Measurements from ENCODE around the gene PCBP3.

Gene PCBP3

GRCh38 chr21:45769896-45770295 is 126.4 kb downstream of the PCBP3 start:
- Histone ChIP-seq H3K9ac (no peak overlapping the region), H2AFZ (ENCODE audit: low read depth) (no peak overlapping the region), H3K4me2 (no peak overlapping the region), H3K79me2 (ENCODE audit: insufficient read depth, low read depth) (no peaks in the 10 kb centered on the region), H4K20me1 (ENCODE audit: insufficient read depth) (no peaks in the 10 kb centered on the region), H3K27ac (no peak overlapping the region), H3K27me3 (ENCODE audit: insufficient read depth, low read depth) (peaks cover 8% of the 10 kb centered on the region; the same call in 1 of the 2 replicates), H3K4me1 (ENCODE audit: low read depth, poor library complexity, severe bottlenecking) (no peaks in the 10 kb centered on the region), H3K36me3 (ENCODE audit: insufficient read depth) (0 out of 2 replicates have a peak, but pooled peaks cover 2% of the 10 kb centered on the region), H3K4me3 (IDR thresholded peaks at IDR 0.05; ENCODE audit: insufficient read depth, low read depth, low read length) (no peak overlapping the region)
- no peak for TF ChIP-seq CTCF (conservative IDR thresholded peaks at IDR 0.05; ENCODE audit: low read depth, low read length)

- no peak overlapping the region for H3K4me3 ChIP-seq (IDR thresholded peaks at IDR 0.05; ENCODE audit: insufficient read depth, low read depth, low read length)
- no peaks in the 10 kb centered on the region for H4K20me1 ChIP-seq (ENCODE audit: insufficient read depth)
- TF ChIP-seq CTCF (conservative IDR thresholded peaks at IDR 0.05; ENCODE audit: low read depth, low read length), result no peak
- no peak overlapping the region for H3K4me2 ChIP-seq
- 0 out of 2 replicates have a peak, but pooled peaks cover 2% of the 10 kb centered on the region for H3K36me3 ChIP-seq (ENCODE audit: insufficient read depth)
- H3K27ac ChIP-seq, result no peak overlapping the region
- H2AFZ ChIP-seq (ENCODE audit: low read depth), result no peak overlapping the region
- no peaks in the 10 kb centered on the region for H3K79me2 ChIP-seq (ENCODE audit: insufficient read depth, low read depth)
- H3K4me1 ChIP-seq (ENCODE audit: low read depth, poor library complexity, severe bottlenecking), result no peaks in the 10 kb centered on the region
- no peak overlapping the region for H3K9ac ChIP-seq
- H3K27me3 ChIP-seq (ENCODE audit: insufficient read depth, low read depth), result peaks cover 17% of the 10 kb centered on the region; the same call in 1 of the 2 replicates
These were observed 128.7 kb downstream of the PCBP3 start for GRCh38 chr21:45772180-45772579.

GRCh38 chr21:45774291-45774690 is 130.8 kb downstream of the PCBP3 start:
- no peak overlapping the region for H3K27ac ChIP-seq
- H3K4me3 ChIP-seq (IDR thresholded peaks at IDR 0.05; ENCODE audit: insufficient read depth, low read depth, low read length), result no peak overlapping the region
- TF ChIP-seq CTCF (conservative IDR thresholded peaks at IDR 0.05; ENCODE audit: low read depth, low read length), result no peak
- H2AFZ ChIP-seq (ENCODE audit: low read depth), result no peak overlapping the region
- no peaks in the 10 kb centered on the region for H3K36me3 ChIP-seq (ENCODE audit: insufficient read depth)
- H3K4me1 ChIP-seq (ENCODE audit: low read depth, poor library complexity, severe bottlenecking), result no peaks in the 10 kb centered on the region
- H3K4me2 ChIP-seq, result no peak overlapping the region
- H3K9ac ChIP-seq, result no peak overlapping the region
- no peaks in the 10 kb centered on the region for H4K20me1 ChIP-seq (ENCODE audit: insufficient read depth)
- peaks cover 17% of the 10 kb centered on the region; the same call in 1 of the 2 replicates for H3K27me3 ChIP-seq (ENCODE audit: insufficient read depth, low read depth)
- no peaks in the 10 kb centered on the region for H3K79me2 ChIP-seq (ENCODE audit: insufficient read depth, low read depth)

- H3K27ac ChIP-seq, result no peak overlapping the region
- no peaks in the 10 kb centered on the region for H3K79me2 ChIP-seq (ENCODE audit: insufficient read depth, low read depth)
- H3K4me2 ChIP-seq, result no peak overlapping the region
- H3K4me1 ChIP-seq (ENCODE audit: low read depth, poor library complexity, severe bottlenecking), result no peaks in the 10 kb centered on the region
- H3K36me3 ChIP-seq (ENCODE audit: insufficient read depth), result no peaks in the 10 kb centered on the region
- H3K27me3 ChIP-seq (ENCODE audit: insufficient read depth, low read depth), result peaks cover 24% of the 10 kb centered on the region; the same call in 1 of the 2 replicates
- TF ChIP-seq CTCF (conservative IDR thresholded peaks at IDR 0.05; ENCODE audit: low read depth, low read length), result no peak
- no peaks in the 10 kb centered on the region for H4K20me1 ChIP-seq (ENCODE audit: insufficient read depth)
- no peak overlapping the region for H3K9ac ChIP-seq
- no peak overlapping the region for H3K4me3 ChIP-seq (IDR thresholded peaks at IDR 0.05; ENCODE audit: insufficient read depth, low read depth, low read length)
- H2AFZ ChIP-seq (ENCODE audit: low read depth), result no peak overlapping the region
These were observed 133.4 kb downstream of the PCBP3 start for GRCh38 chr21:45776971-45777370.
